ENCODE data around the gene SAMD15.

- TF ChIP-seq CTCF (IDR thresholded peaks at IDR 0.05) = no peak
- no peak for TF ChIP-seq POLR2A (IDR thresholded peaks at IDR 0.05)
Measured at GRCh38 chr14:77390188-77390587, 13.0 kb downstream of the SAMD15 start.
